HEK293T (cell line): ENCODE results near the gene FRMD1.

ENCODE experiments used
- BHLHE40 ChIP-seq: fragments of 450-650 bp; IDR thresholded peaks from 2 replicates; pipeline ENCODE4 v1.6.1; 2016; ENCODE audit warnings: mild to moderate bottlenecking, moderate library complexity, borderline replicate concordance
- FOXA1 ChIP-seq: fragments of 450-650 bp; IDR thresholded peaks from 2 replicates; pipeline ENCODE4 v1.6.1; 2016; ENCODE audit warnings: mild to moderate bottlenecking
- FOXK2 ChIP-seq: fragments of 450-650 bp; IDR thresholded peaks from 2 replicates; pipeline ENCODE4 v1.6.1; 2016; ENCODE audit warnings: mild to moderate bottlenecking
- FOXM1 ChIP-seq: fragments of 450-650 bp; IDR thresholded peaks from 2 replicates; pipeline ENCODE4 v1.6.1; 2017; ENCODE audit warnings: mild to moderate bottlenecking, borderline replicate concordance
- HDGF ChIP-seq: fragments of 450-650 bp; IDR thresholded peaks from 2 replicates; pipeline ENCODE4 v1.6.1; 2017; ENCODE audit warnings: antibody characterized with exemption, borderline replicate concordance
- NFRKB ChIP-seq: fragments of 450-650 bp; IDR thresholded peaks from 2 replicates; pipeline ENCODE4 v1.6.1; 2016; ENCODE audit warnings: mild to moderate bottlenecking, moderate library complexity
- SP1 ChIP-seq: fragments of 450-650 bp; IDR thresholded peaks from 2 replicates; pipeline ENCODE4 v1.6.1; 2017
- ZNF384 ChIP-seq: fragments of 450-650 bp; IDR thresholded peaks from 2 replicates; pipeline ENCODE4 v1.6.1; 2016

GRCh38 chr6:168125429-168126001 lies 46.5 kb upstream of the FRMD1 start:
- TF ChIP-seq FOXM1 (no peak), FOXA1 (no peak), FOXK2 (no peak), SP1 (no peak), ZNF384 (no peak), BHLHE40 (no peak), HDGF (no peak), NFRKB (no peak)
